H1 (cell line): Measurements from ENCODE around the gene USP38. TPM values are rescaled to one million over a fixed set of nuclear protein-coding genes. Genes with fewer than 3 reads are reported as not detected.

ENCODE experiments used
- MAFK ChIP-seq: IDR thresholded peaks from 2 replicates; pipeline ENCODE4 v1.6.1; 2012; ENCODE audit warnings: low read depth, mild to moderate bottlenecking, improper control_type of control experiment, low read length
- SAP30 ChIP-seq: fragments of 300-600 bp; sonication (generic); IDR thresholded peaks from 2 replicates; pipeline ENCODE4 v1.7.1; 2012; ENCODE audit warnings: low read length, moderate library complexity, mild to moderate bottlenecking, inconsistent platforms; ENCODE audit not compliant: insufficient read depth, insufficient replicate concordance
- TBP ChIP-seq: IDR thresholded peaks from 2 replicates; pipeline ENCODE4 v1.6.1; 2011; ENCODE audit warnings: low read depth, low read length, improper control_type of control experiment
- polyA plus RNA-seq, 7 experiments: library from polyadenylated mRNA; depleted of rRNA in 3 of 7; stranded (reverse) in 5 of 7; unstranded in 2 of 7; fragments of >200 nt in 5 of 7; fragments of 200-250 nt in 2 of 7; gene quantifications; 1 replicate in 5 of 7; 2 replicates in 1 of 7; 4 replicates in 1 of 7; pipeline versions ENCODE4 v1.2.1 to v1.2.3, GENCODE V29; 2011 to 2013; ENCODE audit warnings: missing spikeins in 2 of 7, mixed read lengths in 2 of 7
- total RNA-seq: library from RNA; stranded (reverse); fragmentation: NEBNext Ultra II Directional; extraction: Animal tissue kit (Norgen Biotek cat#: 25700); gene quantifications from 2 replicates; pipeline ENCODE4 v1.2.1, GENCODE V29; 2021

USP38 gene
- total and polyA plus RNA-seq, 2 of the 8 experiments (the other 6 are each of a cell fraction or from before 2014, with no cell fraction given), result 3.2 to 10.5 TPM

GRCh38 chr4:143184217-143184502 lies 557 bp upstream of the USP38 start (continued):
- TF ChIP-seq MAFK (no peak), SAP30 (no peak), TBP (no peak)
